Left lung (tissue), 10 donors: ENCODE results near the gene FAM241B. TPM values are rescaled to one million over a fixed set of nuclear protein-coding genes. Genes with fewer than 3 reads are reported as not detected.

Experiments used
- ATAC-seq: fragments of 200-7000 bp; cut with Tn5 transposase; one replicate; pipeline ENCODE4 v1.9.1; 2020; ENCODE audit warnings: moderate library complexity
- DNase-seq, 4 donors: peaks; one replicate each; pipeline ENCODE4 v3.0.0-alpha.2; 2013 to 2020
- H3K27ac ChIP-seq, 2 donors: fragments of 200-600 bp; sonication (generic) in 1 of 2; one replicate each; pipeline versions ENCODE4 v1.5.0 to v1.8.0; 2020 to 2021
- H3K27me3 ChIP-seq, 2 donors: fragments of 200-600 bp; sonication (generic) in 1 of 2; one replicate each; pipeline versions ENCODE4 v1.5.0 to v1.8.0; 2020 to 2021
- H3K36me3 ChIP-seq, 2 donors: fragments of 200-600 bp; sonication (generic) in 1 of 2; one replicate each; pipeline versions ENCODE4 v1.5.0 to v1.8.0; 2020 to 2021
- H3K4me1 ChIP-seq, 2 donors: fragments of 200-600 bp; one replicate each; pipeline ENCODE4 v1.8.0; 2021
- H3K4me3 ChIP-seq, 2 donors: fragments of 200-600 bp; sonication (generic) in 1 of 2; one replicate each; pipeline versions ENCODE4 v1.5.0 to v1.8.0; 2020 to 2021; ENCODE audit warnings: mild to moderate bottlenecking in 1 of 2
- H3K9me3 ChIP-seq, 2 donors: fragments of 200-600 bp; sonication (generic) in 1 of 2; one replicate each; pipeline versions ENCODE4 v1.5.0 to v1.8.0; 2020 to 2021
- CTCF ChIP-seq, 2 donors: fragments of 200-600 bp; sonication (generic) in 1 of 2; IDR thresholded peaks; one replicate each; pipeline versions ENCODE4 v1.5.0 to v1.8.0; 2021; ENCODE audit warnings: antibody characterized with exemption in 2 of 2
- intact Hi-C, 2 donors: fragments of 100-400 bp; cut with DNase I; formaldehyde crosslinking; loops; one replicate each; pipeline versions ENCODE4 v1.11.2 to v1.14.2; 2022
- polyA plus RNA-seq, 6 donors: library from polyadenylated mRNA; unstranded; fragments of 120-200 nt; gene quantifications; one replicate each; pipeline ENCODE4 v1.2.1, GENCODE V29; 2013; ENCODE audit not compliant: insufficient read length in 6 of 6
- total RNA-seq, 2 donors: library from RNA; stranded (reverse); fragmentation: NEBNext Ultra II Directional; extraction: Animal tissue kit (Norgen Biotek cat#: 25700); gene quantifications; one replicate each; pipeline ENCODE4 v1.2.1, GENCODE V29; 2021
- donor health status: DM: no; HTN: yes; CAD: no.
- donor health status: DM: no; HTN: no; CAD: no.

FAM241B gene
- total and polyA plus RNA-seq, 8 donors, result 6.1 to 9.6 (median 7.3) TPM

- Histone ChIP-seq H3K36me3 (no peaks in the 10 kb centered on the region), H3K9me3 (no peaks in the 10 kb centered on the region), H3K27ac (no peak overlapping the region), H3K27me3 (peaks cover 0 to 49% of the 10 kb centered on the region in 2 donors), H3K4me3 (no peak overlapping the region), H3K4me1 (peaks cover under 1 to 5% of the 10 kb centered on the region in 2 donors)
- DNase-seq, result no peak
- intact Hi-C loops, result no loop called here
- no peak for ATAC-seq
- no peak for TF ChIP-seq CTCF (IDR thresholded peaks at IDR 0.05)
Observed at GRCh38 chr10:69679736-69680135, 49.7 kb downstream of the FAM241B start.

GRCh38 chr10:69680610-69681009, 50.6 kb downstream of the FAM241B start:
- Histone ChIP-seq H3K27me3 (peaks cover 0 to 46% of the 10 kb centered on the region in 2 donors), H3K27ac (no peak overlapping the region), H3K36me3 (no peaks in the 10 kb centered on the region), H3K4me1 (peaks cover 5 to 7% of the 10 kb centered on the region in 2 donors), H3K4me3 (no peak overlapping the region), H3K9me3 (no peaks in the 10 kb centered on the region)
- no peak for TF ChIP-seq CTCF (IDR thresholded peaks at IDR 0.05)
- ATAC-seq (no peak), DNase-seq (no peak)
- intact Hi-C loops, result no loop called here

GRCh38 chr10:69681436-69681835, 51.4 kb downstream of the FAM241B start:
- intact Hi-C loops, result no loop called here
- TF ChIP-seq CTCF (IDR thresholded peaks at IDR 0.05), result no peak
- Histone ChIP-seq H3K4me3 (no peak overlapping the region), H3K4me1 (peaks cover 5 to 7% of the 10 kb centered on the region in 2 donors), H3K36me3 (no peaks in the 10 kb centered on the region), H3K27me3 (peaks cover 0 to 40% of the 10 kb centered on the region in 2 donors), H3K27ac (no peak overlapping the region), H3K9me3 (no peaks in the 10 kb centered on the region)
- ATAC-seq, result no peak
- DNase-seq, result no peak

GRCh38 chr10:69682955-69683474, 53.0 kb downstream of the FAM241B start:
- H3K4me1 ChIP-seq, result peaks cover 5 to 7% of the 10 kb centered on the region in 2 donors
- DNase-seq, result no peak
- H3K27ac ChIP-seq, result no peak overlapping the region
- H3K9me3 ChIP-seq, result no peaks in the 10 kb centered on the region
- no peak for ATAC-seq
- no peak overlapping the region for H3K4me3 ChIP-seq
- H3K36me3 ChIP-seq, result no peaks in the 10 kb centered on the region
- TF ChIP-seq CTCF (IDR thresholded peaks at IDR 0.05), result no peak
- intact Hi-C loops, result no loop called here
- peaks cover 0 to 36% of the 10 kb centered on the region in 2 donors for H3K27me3 ChIP-seq

Other genes with a start within 250 kb of the FAM241B start
- under 1 TPM; 0.31 to 0.55 TPM for gene TACR2, start 213.3 kb upstream of the FAM241B start, total RNA-seq
- gene TACR2, start 213.3 kb upstream of the FAM241B start, polyA plus RNA-seq, result under 1 TPM; 0.40 to 0.70 (median 0.45) TPM
- gene TSPAN15, start 178.8 kb upstream of the FAM241B start, total RNA-seq, result 10 to 100 TPM; 52.4 to 67.9 TPM
- 10 to 100 TPM; 34.4 to 43.9 (median 38.9) TPM for gene TSPAN15, start 178.8 kb upstream of the FAM241B start, polyA plus RNA-seq
- gene NEUROG3, start 56.8 kb upstream of the FAM241B start, total RNA-seq, result not detected
- under 1 TPM in 2 of 6 donors, not detected in 4; 0.16 to 0.17 TPM for gene NEUROG3, start 56.8 kb upstream of the FAM241B start, polyA plus RNA-seq
- gene COL13A1, start 171.7 kb downstream of the FAM241B start, total RNA-seq, result 1 to 10 TPM; 2.1 to 4.0 TPM
- gene COL13A1, start 171.7 kb downstream of the FAM241B start, polyA plus RNA-seq, result 10 to 100 TPM; 45.9 to 68.5 (median 53.0) TPM